ENCODE data around the gene RPS3A.

DNA sequence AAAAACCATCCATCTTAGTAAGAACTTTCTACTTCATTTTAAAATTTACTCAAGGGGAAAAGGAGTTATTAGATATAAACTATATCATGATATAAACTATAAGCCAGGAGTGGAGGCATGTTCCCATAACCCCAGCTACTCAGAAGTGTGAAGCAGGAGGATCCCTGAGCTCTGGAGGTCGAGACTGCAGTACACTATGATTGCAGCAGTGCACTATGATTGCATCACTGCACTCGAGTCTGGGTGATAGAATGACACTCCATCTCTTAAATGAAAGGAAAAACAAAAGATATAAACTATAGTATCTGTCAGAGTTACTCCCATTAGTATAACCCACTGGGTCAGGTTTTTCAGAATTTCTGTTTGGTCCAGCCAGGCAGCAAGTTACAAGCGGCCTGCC lies 47.6 kb downstream of the RPS3A start:
- TF ChIP-seq, protein P1, sequence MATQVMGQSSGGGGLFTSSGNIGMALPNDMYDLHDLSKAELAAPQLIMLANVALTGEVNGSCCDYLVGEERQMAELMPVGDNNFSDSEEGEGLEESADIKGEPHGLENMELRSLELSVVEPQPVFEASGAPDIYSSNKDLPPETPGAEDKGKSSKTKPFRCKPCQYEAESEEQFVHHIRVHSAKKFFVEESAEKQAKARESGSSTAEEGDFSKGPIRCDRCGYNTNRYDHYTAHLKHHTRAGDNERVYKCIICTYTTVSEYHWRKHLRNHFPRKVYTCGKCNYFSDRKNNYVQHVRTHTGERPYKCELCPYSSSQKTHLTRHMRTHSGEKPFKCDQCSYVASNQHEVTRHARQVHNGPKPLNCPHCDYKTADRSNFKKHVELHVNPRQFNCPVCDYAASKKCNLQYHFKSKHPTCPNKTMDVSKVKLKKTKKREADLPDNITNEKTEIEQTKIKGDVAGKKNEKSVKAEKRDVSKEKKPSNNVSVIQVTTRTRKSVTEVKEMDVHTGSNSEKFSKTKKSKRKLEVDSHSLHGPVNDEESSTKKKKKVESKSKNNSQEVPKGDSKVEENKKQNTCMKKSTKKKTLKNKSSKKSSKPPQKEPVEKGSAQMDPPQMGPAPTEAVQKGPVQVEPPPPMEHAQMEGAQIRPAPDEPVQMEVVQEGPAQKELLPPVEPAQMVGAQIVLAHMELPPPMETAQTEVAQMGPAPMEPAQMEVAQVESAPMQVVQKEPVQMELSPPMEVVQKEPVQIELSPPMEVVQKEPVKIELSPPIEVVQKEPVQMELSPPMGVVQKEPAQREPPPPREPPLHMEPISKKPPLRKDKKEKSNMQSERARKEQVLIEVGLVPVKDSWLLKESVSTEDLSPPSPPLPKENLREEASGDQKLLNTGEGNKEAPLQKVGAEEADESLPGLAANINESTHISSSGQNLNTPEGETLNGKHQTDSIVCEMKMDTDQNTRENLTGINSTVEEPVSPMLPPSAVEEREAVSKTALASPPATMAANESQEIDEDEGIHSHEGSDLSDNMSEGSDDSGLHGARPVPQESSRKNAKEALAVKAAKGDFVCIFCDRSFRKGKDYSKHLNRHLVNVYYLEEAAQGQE (IDR thresholded peaks at IDR 0.05; ENCODE audit: borderline replicate concordance) = no peak
- TF ChIP-seq, protein P1 (CRISPR knock-in tag; IDR thresholded peaks at IDR 0.05; ENCODE audit: low read depth) = no peak
- TF ChIP-seq E2F4 (CRISPR knock-in tag; IDR thresholded peaks at IDR 0.05; ENCODE audit: low read depth) (no peak), POLR2A (conservative IDR thresholded peaks at IDR 0.05) (no peak), E2F1 (CRISPR knock-in tag; IDR thresholded peaks at IDR 0.05) (no peak), CEBPG (CRISPR knock-in tag; IDR thresholded peaks at IDR 0.05) (peak; percentile 75), CEBPG (tag; conservative IDR thresholded peaks at IDR 0.05 in 1 of 2, IDR thresholded peaks at IDR 0.05 in 1 of 2) (peak; percentile 85 to 91), NR3C1 (CRISPR knock-in tag; IDR thresholded peaks at IDR 0.05) (no peak), RAD21 (CRISPR knock-in tag; conservative IDR thresholded peaks at IDR 0.05 in 1 of 2, IDR thresholded peaks at IDR 0.05 in 1 of 2) (no peak), MTA1 (IDR thresholded peaks at IDR 0.05; ENCODE audit: borderline replicate concordance) (no peak), TARDBP (IDR thresholded peaks at IDR 0.05) (no peak), SMAD3 (CRISPR knock-in tag; conservative IDR thresholded peaks at IDR 0.05) (no peak), JUND (IDR thresholded peaks at IDR 0.05; ENCODE audit: borderline replicate concordance, low read depth, low read length) (peak; percentile 19; the same call in 1 of the 2 replicates), JUND (tag; IDR thresholded peaks at IDR 0.05; ENCODE audit: borderline replicate concordance, low read depth, low read length) (no peak)
- TF ChIP-seq, protein P2, sequence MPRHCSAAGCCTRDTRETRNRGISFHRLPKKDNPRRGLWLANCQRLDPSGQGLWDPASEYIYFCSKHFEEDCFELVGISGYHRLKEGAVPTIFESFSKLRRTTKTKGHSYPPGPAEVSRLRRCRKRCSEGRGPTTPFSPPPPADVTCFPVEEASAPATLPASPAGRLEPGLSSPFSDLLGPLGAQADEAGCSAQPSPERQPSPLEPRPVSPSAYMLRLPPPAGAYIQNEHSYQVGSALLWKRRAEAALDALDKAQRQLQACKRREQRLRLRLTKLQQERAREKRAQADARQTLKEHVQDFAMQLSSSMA (CRISPR knock-in tag; IDR thresholded peaks at IDR 0.05) = no peak
- TF ChIP-seq, protein P3, sequence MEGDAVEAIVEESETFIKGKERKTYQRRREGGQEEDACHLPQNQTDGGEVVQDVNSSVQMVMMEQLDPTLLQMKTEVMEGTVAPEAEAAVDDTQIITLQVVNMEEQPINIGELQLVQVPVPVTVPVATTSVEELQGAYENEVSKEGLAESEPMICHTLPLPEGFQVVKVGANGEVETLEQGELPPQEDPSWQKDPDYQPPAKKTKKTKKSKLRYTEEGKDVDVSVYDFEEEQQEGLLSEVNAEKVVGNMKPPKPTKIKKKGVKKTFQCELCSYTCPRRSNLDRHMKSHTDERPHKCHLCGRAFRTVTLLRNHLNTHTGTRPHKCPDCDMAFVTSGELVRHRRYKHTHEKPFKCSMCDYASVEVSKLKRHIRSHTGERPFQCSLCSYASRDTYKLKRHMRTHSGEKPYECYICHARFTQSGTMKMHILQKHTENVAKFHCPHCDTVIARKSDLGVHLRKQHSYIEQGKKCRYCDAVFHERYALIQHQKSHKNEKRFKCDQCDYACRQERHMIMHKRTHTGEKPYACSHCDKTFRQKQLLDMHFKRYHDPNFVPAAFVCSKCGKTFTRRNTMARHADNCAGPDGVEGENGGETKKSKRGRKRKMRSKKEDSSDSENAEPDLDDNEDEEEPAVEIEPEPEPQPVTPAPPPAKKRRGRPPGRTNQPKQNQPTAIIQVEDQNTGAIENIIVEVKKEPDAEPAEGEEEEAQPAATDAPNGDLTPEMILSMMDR (IDR thresholded peaks at IDR 0.05 in 2 of 3, conservative IDR thresholded peaks at IDR 0.05 in 1 of 3; ENCODE audit: insufficient read depth in 2 of 3, low read depth in 1 of 3, low read length in 3 of 3) = no peak
